Activated gamma-delta T cell (primary cell): Measurements from ENCODE around the gene GSN.

Source experiments
- DNase-seq: peaks from one replicate; lab custom pipeline; 2025; lab: John Stamatoyannopoulos, UW

GSN gene

GRCh38 chr9:121353241-121354061, 85.5 kb downstream of the GSN start:
- no peak for DNase-seq

DNA sequence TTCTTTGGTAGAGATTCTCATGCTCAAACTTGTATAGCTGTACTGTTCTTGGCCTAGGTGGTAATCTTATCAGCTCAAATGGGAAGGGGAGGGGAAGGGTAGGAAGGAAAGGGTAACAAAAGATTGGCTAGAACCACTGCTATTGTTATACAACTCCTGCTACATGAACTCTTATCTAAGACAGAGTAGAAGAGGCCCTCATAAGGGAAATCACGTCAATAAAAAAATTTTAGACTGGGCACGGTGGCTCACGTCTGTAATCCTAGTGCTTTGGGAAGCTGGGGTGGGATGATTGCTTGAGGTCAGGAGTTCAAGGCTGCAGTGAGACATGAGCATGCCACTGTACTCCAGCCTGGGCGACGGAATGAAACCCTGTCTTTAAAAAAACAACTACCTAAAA, 86.2 kb downstream of the GSN start:
- no peak for DNase-seq

DNA sequence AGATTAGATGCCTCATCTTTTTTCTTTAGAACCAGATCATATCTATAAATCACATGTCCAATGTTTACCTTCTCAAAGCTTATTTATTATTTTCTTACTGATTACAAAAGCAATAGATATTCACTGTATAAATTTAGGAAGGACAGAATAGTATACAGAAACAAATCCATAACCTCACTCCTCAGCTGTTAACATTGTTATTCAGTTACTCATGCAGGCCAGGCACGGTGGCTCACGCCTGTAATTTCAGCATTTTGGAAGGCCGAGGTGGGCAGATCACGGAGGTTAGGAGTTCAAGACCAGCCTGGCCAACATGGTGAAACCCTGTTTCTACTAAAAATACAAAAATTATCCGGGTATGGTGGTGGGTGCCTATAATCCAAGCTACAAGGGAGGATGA, 86.8 kb downstream of the GSN start:
- no peak for DNase-seq

GRCh38 chr9:121357011-121357410, 89.0 kb downstream of the GSN start:
- DNase-seq: no peak

- DNase-seq: no peak
Measured at GRCh38 chr9:121358751-121359150, 90.8 kb downstream of the GSN start.

DNA sequence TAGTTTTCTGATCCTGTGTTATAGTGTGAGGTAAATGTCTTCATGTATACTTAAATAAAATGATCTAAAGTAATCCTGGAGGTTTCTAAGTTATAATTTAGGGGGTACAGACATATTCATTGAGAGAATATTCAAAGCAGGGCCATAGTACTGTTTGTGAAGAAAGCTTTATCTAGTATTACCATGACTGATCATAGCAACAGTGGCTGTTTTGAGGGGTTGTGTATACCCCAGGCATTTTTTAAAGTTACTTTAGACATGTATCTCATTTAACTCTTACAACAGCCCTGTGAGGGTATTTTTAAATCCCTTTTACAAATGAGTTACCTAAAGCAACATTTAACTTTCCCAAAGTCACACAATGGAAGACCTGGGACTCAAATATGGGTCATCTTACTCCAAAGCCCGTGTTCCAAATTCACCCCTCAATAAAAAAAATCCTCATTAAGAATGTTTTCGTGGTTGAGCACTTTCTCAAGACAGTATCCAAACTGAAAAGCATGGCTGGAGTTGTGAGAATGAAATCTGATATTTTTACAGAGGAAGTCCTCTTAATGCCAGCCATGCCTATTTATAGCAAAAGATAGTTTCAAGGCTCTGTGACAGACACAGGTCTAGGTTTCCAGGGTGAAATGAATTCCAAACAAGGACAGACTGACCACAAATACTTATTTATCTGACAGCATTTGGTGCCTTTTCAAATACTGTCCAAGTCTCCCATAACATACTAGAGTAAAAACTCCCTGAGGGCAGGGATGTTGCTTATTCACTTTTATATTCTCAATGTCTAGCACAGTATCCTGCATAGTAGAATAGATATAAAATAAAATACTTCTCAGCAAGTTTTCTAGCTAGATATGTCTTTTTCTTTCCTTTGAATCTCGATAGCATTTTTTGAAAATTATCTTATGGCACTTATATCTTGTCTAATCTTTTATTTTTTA, 91.7 kb downstream of the GSN start:
- DNase-seq: no peak

- no peak for DNase-seq
Measured at GRCh38 chr9:121360601-121361374, 92.8 kb downstream of the GSN start.

DNA sequence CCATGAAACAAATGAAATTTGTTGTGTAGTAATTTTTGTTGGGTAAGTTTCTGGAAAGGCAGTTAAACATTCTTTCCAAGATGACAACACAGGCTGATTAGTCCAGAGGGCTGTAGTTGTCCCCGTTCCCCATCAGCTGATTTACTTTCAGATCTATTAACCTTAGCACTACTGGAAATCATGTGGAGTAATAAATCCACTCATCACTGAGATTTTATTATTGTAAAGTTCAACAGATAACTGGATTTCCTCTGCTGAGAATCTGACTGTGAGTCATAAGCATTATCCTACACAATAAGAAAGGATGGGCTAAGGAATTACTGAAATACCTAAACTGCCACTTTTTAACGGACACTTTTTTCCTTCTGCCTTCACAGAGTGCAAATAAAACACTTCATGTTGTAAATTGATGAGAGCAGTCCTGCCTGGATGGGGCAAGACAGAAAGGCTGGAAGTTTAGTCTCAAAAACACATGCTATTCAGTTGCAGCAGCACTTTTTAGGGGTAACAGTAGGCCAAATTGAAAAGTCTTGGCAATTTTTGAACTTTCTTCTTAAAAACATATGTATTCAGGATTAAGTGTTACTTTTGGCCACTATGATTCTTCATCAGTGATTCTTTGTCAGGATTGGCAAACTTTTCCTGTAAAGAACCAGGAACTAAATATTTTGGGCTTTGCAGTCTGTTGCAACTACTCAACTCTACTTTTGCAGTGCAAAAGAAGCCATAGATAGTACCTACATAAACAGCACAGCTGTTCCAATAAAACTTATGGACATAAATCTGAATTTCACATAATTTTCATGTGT, 95.1 kb downstream of the GSN start:
- no peak for DNase-seq

DNA sequence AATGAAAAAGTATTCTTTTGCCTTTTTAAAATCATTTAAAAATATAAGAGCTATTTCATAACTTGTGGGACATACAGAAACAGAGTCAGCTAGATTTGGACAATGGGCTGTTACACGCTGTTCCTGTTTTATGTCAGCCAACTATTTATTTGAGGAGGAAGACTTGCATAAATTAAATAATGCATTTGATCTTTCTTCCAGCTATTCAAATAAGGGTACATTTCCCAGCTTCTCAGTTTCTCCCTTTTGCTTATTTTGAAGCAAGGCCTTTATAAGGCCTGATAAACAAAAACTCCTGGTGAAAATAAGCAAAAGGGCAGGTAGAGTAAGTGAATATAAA, 95.6 kb downstream of the GSN start:
- DNase-seq: no peak

- no peak for DNase-seq
Measured at GRCh38 chr9:121364077-121364476, 96.1 kb downstream of the GSN start.

GRCh38 chr9:121364886-121365285, 96.9 kb downstream of the GSN start:
- DNase-seq: no peak

GRCh38 chr9:121365564-121365963, 97.6 kb downstream of the GSN start:
- no peak for DNase-seq

DNA sequence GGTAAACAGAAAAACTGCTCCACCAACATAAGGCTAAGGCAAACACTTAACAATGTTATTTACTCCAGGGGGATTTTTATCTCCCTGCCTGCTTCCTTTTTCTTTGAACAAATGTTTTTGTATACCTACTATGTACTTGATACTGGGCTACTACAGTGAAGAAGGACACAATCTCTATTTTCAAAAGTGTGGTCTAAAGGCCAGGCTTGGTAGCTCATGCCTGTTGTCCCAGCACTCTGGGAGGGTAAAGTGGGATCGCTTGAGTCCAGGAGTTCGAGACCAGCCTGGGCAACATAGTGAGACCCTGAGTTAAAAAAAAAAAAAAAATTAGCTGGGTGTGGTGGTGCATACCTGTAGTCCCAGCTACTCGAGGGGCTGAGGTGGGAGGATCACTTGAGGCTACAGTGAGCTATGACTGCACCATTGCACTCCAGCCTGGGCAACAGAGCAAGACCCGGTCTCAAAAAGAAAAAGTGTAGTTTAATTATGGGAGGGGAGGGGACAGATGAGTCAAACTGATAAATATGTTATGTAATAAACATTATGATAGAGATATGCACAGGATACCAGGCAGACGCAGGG, 98.7 kb downstream of the GSN start:
- DNase-seq: no peak

DNA sequence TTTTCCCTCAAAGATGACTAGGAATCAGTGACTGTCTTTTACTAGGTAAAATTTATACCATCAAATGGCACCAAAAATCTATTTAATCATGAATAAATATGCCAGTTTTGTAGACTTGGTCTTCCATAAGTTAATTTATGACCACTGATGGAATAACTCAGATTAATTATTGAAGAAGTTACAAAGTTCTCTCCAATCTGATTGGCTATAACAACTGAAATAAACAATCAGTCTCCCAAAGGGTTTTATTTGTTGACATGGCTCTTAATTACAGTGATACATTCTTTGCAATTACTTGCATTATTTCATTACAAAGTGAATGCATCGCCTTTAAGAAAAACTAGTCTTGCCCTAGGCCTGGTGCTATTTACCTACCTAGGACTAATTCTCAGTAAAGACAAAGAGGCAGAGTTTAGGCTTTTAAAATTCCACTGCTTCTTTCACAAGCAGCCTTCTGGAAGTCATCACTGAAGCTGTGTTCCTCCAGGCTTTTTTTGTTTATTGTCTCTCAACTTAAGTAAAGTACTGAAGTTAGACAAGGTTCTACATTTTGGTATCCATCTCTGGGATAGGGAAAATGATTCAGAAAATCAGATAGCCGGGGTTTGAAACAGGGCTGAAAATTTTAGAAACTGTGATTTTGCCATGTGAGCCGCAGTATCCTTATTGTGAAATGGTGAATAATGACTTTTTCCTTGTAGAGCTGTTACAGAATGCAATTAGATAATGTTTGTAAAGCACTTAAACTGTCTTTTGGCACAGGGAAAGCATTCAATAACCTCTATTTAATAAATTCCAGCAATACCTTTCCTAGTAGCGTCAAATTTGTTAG, 99.6 kb downstream of the GSN start:
- no peak for DNase-seq

- no peak for DNase-seq
Measured at GRCh38 chr9:121368138-121368522, 100.2 kb downstream of the GSN start.

GRCh38 chr9:121368745-121369144, 100.8 kb downstream of the GSN start:
- no peak for DNase-seq

GRCh38 chr9:121369595-121370265, 101.8 kb downstream of the GSN start, which contains the start of gene STOM:
STOM (minus strand) TSS chr9:121370250; CDS start chr9:121370187, 63 bp downstream.
- peak; percentile 66 for DNase-seq

GRCh38 chr9:121371495-121372061, 103.6 kb downstream of the GSN start:
- no peak for DNase-seq
